ENCODE measurements around the gene LRRK1.

- no peak for TF ChIP-seq CTCF (IDR thresholded peaks at IDR 0.05)
- TF ChIP-seq POLR2A (IDR thresholded peaks at IDR 0.05), result no peak
These were observed 13.7 kb downstream of the LRRK1 start for GRCh38 chr15:100932676-100933348.
